Pancreas (tissue), 10 donors: ENCODE data around the gene MT1A. TPM values are rescaled to one million over a fixed set of nuclear protein-coding genes. Genes with fewer than 3 reads are reported as not detected.
A peak's percentile ranks its signal among the peaks of the same experiment; 100 is the strongest.

Experiments
- ATAC-seq, 4 donors: fragments of 200-7000 bp; cut with Tn5 transposase; one replicate each; pipeline versions ENCODE4 v1.8.0 to v1.9.1; 2020; ENCODE audit warnings: mild to moderate bottlenecking in 4 of 4, moderate library complexity in 4 of 4
- DNase-seq, 6 donors: peaks; one replicate each; pipeline ENCODE4 v3.0.0-alpha.2; 2020
- FAIRE-seq: peaks from 2 replicates; lab custom pipeline; 2012; peaks lifted over from hg19 to GRCh38; lab: Jason Lieb, UNC
- H3K27ac ChIP-seq, 4 donors: fragments of 200-600 bp; sonication (generic); 1 replicate in 3 of 4; 2 replicates in 1 of 4; pipeline versions ENCODE4 v1.5.0 to v1.8.0; 2020
- H3K27me3 ChIP-seq, 4 donors: fragments of 200-600 bp; one replicate each; pipeline ENCODE4 v1.8.0; 2021
- H3K36me3 ChIP-seq, 3 donors: fragments of 200-600 bp; sonication (generic) in 1 of 3; one replicate each; pipeline versions ENCODE4 v1.5.0 to v1.8.0; 2020 to 2021
- H3K4me1 ChIP-seq, 3 donors: fragments of 200-600 bp; one replicate each; pipeline ENCODE4 v1.8.0; 2021
- H3K4me3 ChIP-seq, 4 donors: fragments of 200-600 bp; sonication (generic) in 2 of 4; one replicate each; pipeline versions ENCODE4 v1.5.0 to v1.8.0; 2020 to 2021
- H3K9me3 ChIP-seq, 4 donors: fragments of 200-600 bp; one replicate each; pipeline ENCODE4 v1.8.0; 2021
- CTCF ChIP-seq, 4 donors: fragments of 200-600 bp; sonication (generic) in 3 of 4; IDR thresholded peaks; one replicate each; pipeline versions ENCODE4 v1.5.0 to v1.8.0; 2021; ENCODE audit warnings: antibody characterized with exemption in 4 of 4
- WGBS, 2 donors: extraction: QIAGEN DNeasy Blood & Tissue Kit; methylation state at CpG; one replicate each; pipeline ENCODE4 v1.1.7; 2013; 5-methylcytosine and 5-hydroxymethylcytosine counted together
- intact Hi-C, 3 donors: fragments of 100-400 bp; cut with DNase I; formaldehyde crosslinking; loops; one replicate each; pipeline versions ENCODE4 v1.11.1 to v1.14.2; 2022
- polyA plus RNA-seq, 2 donors: library from polyadenylated mRNA; stranded (reverse); fragments of 200-250 nt; gene quantifications; one replicate each; pipeline ENCODE4 v1.2.3, GENCODE V29; 2013
- total RNA-seq, 6 donors: library from RNA; stranded (reverse); fragmentation: NEBNext Ultra II Directional in 4 of 6; extraction: Animal tissue kit (Norgen Biotek cat#: 25700) in 4 of 6; gene quantifications; one replicate each; pipeline versions ENCODE4 v1.2.1 to v1.2.4, GENCODE V29; 2021 to 2023
- donor health status: healthy with polysubstance abuse.
- donor health status: DM: no; HTN: no; CAD: no; lungs with moderate emphysema.
- donor health status: DM: no; HTN: no; CAD: no.
- donor health status: control.
- donor health status: control.
- donor health status: Bipolar disorder and iron deficiency.
- donor health status: DM: yes; HTN: yes; CAD: no.
- donor health status: DM: no; HTN: no; CAD: no.
- donor health status: DM: no; HTN: no; CAD: no.
- donor health status: DM: yes; HTN: yes; CAD: no.

Gene MT1A
- total and polyA plus RNA-seq, 8 donors, result 1.6 to 66.7 (median 4.4) TPM

- Histone ChIP-seq H3K4me3 (no peak overlapping the region), H3K27ac (peak overlapping the region in 1 of 4 donors; percentile 20), H3K9me3 (no peaks in the 10 kb centered on the region), H3K27me3 (no peaks in the 10 kb centered on the region), H3K36me3 (no peaks in the 10 kb centered on the region), H3K4me1 (peaks cover 0 to 14% (median 3%) of the 10 kb centered on the region in 3 donors)
- intact Hi-C loops, result no loop called here
- 33 to 42% methylated on average over 1 of the region's 1 CpG for WGBS, 2 donors
- TF ChIP-seq CTCF (IDR thresholded peaks at IDR 0.05), result no peak
- DNase-seq (no peak), FAIRE-seq (no peak), ATAC-seq (no peak)
Measured at GRCh38 chr16:56688762-56689161, 50.3 kb downstream of the MT1A start.

DNA sequence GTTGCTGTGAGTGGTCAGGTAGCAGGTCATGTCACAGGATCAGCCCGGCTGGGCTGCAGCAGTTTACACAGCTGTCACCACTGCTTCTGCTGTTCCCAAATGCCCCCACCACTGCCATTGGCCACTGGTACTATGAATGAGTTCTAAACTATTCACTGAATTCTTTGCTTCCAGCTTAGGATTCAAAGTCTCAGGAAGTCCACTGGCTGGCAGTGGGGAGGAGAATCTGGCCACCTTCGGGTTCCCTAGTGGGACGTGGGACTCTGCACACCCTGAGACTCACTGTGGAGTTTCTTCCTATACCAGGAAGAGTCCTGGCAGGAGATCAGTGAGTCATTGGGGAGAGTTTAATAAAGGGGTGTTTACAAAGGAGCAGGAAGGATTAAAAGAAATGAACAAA is 50.7 kb downstream of the MT1A start:
- FAIRE-seq, result no peak
- Histone ChIP-seq H3K27me3 (no peaks in the 10 kb centered on the region), H3K4me1 (peaks cover 0 to 14% (median 3%) of the 10 kb centered on the region in 3 donors), H3K9me3 (no peaks in the 10 kb centered on the region), H3K36me3 (no peaks in the 10 kb centered on the region), H3K4me3 (no peak overlapping the region), H3K27ac (peak overlapping the region in 1 of 4 donors; percentile 20)
- peak in 3 of 6 donors; percentile 48 to 60 (median 51) for DNase-seq
- peak; percentile 30 to 68 (median 47) for ATAC-seq
- intact Hi-C loops, result no loop called here
- no peak for TF ChIP-seq CTCF (IDR thresholded peaks at IDR 0.05)
- 39 to 43% methylated on average over 3 of the region's 3 CpGs for WGBS, 2 donors

Other genes with a start within 250 kb of the MT1A start
- 10 to 100 TPM; 43.9 to 64.2 (median 52.8) TPM for gene AMFR, start 213.1 kb upstream of the MT1A start, total RNA-seq
- gene AMFR, start 213.1 kb upstream of the MT1A start, polyA plus RNA-seq, result 10 to 100 TPM; 29.2 to 37.4 TPM
- gene NUDT21, start 187.3 kb upstream of the MT1A start, total RNA-seq, result 10 to 100 TPM; 36.1 to 57.6 (median 49.6) TPM
- 10 to 100 TPM in 1 of 2 donors, 1 to 10 TPM in 1; 7.9 to 17.8 TPM for gene NUDT21, start 187.3 kb upstream of the MT1A start, polyA plus RNA-seq
- gene OGFOD1, start 187.1 kb upstream of the MT1A start, total RNA-seq, result 10 to 100 TPM in 4 of 6 donors, 1 to 10 TPM in 2; 5.9 to 14.0 (median 11.7) TPM
- gene OGFOD1, start 187.1 kb upstream of the MT1A start, polyA plus RNA-seq, result 1 to 10 TPM; 3.2 to 6.6 TPM
- 10 to 100 TPM in 5 of 6 donors, 1 to 10 TPM in 1; 10.0 to 19.0 (median 14.5) TPM for gene BBS2, start 118.6 kb upstream of the MT1A start, total RNA-seq
- gene BBS2, start 118.6 kb upstream of the MT1A start, polyA plus RNA-seq, result 10 to 100 TPM; 20.7 to 50.4 TPM
- not detected for gene MT4, start 73.6 kb upstream of the MT1A start, total RNA-seq
- not detected for gene MT4, start 73.6 kb upstream of the MT1A start, polyA plus RNA-seq
- gene MT3, start 49.1 kb upstream of the MT1A start, total RNA-seq, result under 1 TPM in 2 of 6 donors, not detected in 4; 0.41 to 0.43 TPM
- gene MT3, start 49.1 kb upstream of the MT1A start, polyA plus RNA-seq, result 1 to 10 TPM; 1.1 to 4.6 TPM
- 100 to 1,000 TPM in 3 of 6 donors, 10 to 100 TPM in 3; 71.0 to 389 (median 110) TPM for gene MT2A, start 30.1 kb upstream of the MT1A start, total RNA-seq
- 100 to 1,000 TPM; 254 to 495 TPM for gene MT2A, start 30.1 kb upstream of the MT1A start, polyA plus RNA-seq
- 100 to 1,000 TPM in 4 of 6 donors, 10 to 100 TPM in 2; 36.1 to 233 (median 158) TPM for gene MT1E, start 12.9 kb upstream of the MT1A start, total RNA-seq
- 100 to 1,000 TPM; 293 to 646 TPM for gene MT1E, start 12.9 kb upstream of the MT1A start, polyA plus RNA-seq
- gene MT1M, start 6.0 kb upstream of the MT1A start, total RNA-seq, result 10 to 100 TPM in 4 of 6 donors, 1 to 10 TPM in 2; 8.3 to 28.8 (median 11.9) TPM
- 10 to 100 TPM; 29.7 to 34.6 TPM for gene MT1M, start 6.0 kb upstream of the MT1A start, polyA plus RNA-seq
- not detected for gene MT1B, start 13.2 kb downstream of the MT1A start, total RNA-seq
- not detected for gene MT1B, start 13.2 kb downstream of the MT1A start, polyA plus RNA-seq
- gene MT1F, start 19.3 kb downstream of the MT1A start, total RNA-seq, result 100 to 1,000 TPM in 1 of 6 donors, 10 to 100 TPM in 5; 29.1 to 119 (median 44.7) TPM
- 100 to 1,000 TPM in 1 of 2 donors, 10 to 100 TPM in 1; 94.6 to 201 TPM for gene MT1F, start 19.3 kb downstream of the MT1A start, polyA plus RNA-seq
- gene MT1G, start 29.4 kb downstream of the MT1A start, total RNA-seq, result 100 to 1,000 TPM in 4 of 6 donors, 10 to 100 TPM in 2; 76.9 to 766 (median 150) TPM
- gene MT1G, start 29.4 kb downstream of the MT1A start, polyA plus RNA-seq, result 100 to 1,000 TPM; 496 to 753 TPM
- 100 to 1,000 TPM in 1 of 6 donors, 10 to 100 TPM in 4, 1 to 10 TPM in 1; 8.3 to 106 (median 21.0) TPM for gene MT1H, start 31.1 kb downstream of the MT1A start, total RNA-seq
- 10 to 100 TPM; 14.9 to 71.1 TPM for gene MT1H, start 31.1 kb downstream of the MT1A start, polyA plus RNA-seq
- 100 to 1,000 TPM in 5 of 6 donors, 10 to 100 TPM in 1; 56.1 to 474 (median 227) TPM for gene MT1X, start 43.8 kb downstream of the MT1A start, total RNA-seq
- gene MT1X, start 43.8 kb downstream of the MT1A start, polyA plus RNA-seq, result 100 to 1,000 TPM; 571 to 992 TPM
- gene NUP93, start 91.5 kb downstream of the MT1A start, total RNA-seq, result 10 to 100 TPM; 13.1 to 31.4 (median 19.4) TPM
- gene NUP93, start 91.5 kb downstream of the MT1A start, polyA plus RNA-seq, result 10 to 100 TPM; 22.4 to 26.4 TPM
- gene SLC12A3, start 226.5 kb downstream of the MT1A start, total RNA-seq, result under 1 TPM in 5 of 6 donors, not detected in 1; 0.05 to 0.12 (median 0.08) TPM
- under 1 TPM; 0.04 to 0.05 TPM for gene SLC12A3, start 226.5 kb downstream of the MT1A start, polyA plus RNA-seq